SK-N-SH treated with all-trans-retinoic acid at 6 μM for 48 hours (cell line): ENCODE measurements around the gene P2RY6.

ENCODE experiments used
- ATAC-seq: fragments of 200-7000 bp; cut with Tn5 transposase; 3 replicates; pipeline ENCODE4 v1.9.1; 2020; ENCODE audit warnings: mild to moderate bottlenecking, moderate library complexity
- ARNTL ChIP-seq: fragments of 450-650 bp; formaldehyde crosslinking; IDR thresholded peaks from 2 replicates; pipeline ENCODE4 v1.5.0; 2020; ENCODE audit warnings: low read depth, mild to moderate bottlenecking, moderate library complexity, borderline replicate concordance
- BACH2 ChIP-seq: fragments of 250-450 bp; sonication (Bioruptor Pico); IDR thresholded peaks from 2 replicates; pipeline ENCODE4 v1.9.0; 2021; ENCODE audit warnings: mild to moderate bottlenecking, borderline replicate concordance
- CSDC2 ChIP-seq: fragments of 250-450 bp; sonication (Bioruptor Pico); IDR thresholded peaks from 2 replicates; pipeline ENCODE4 v1.5.0; 2020; ENCODE audit warnings: mild to moderate bottlenecking, moderate library complexity
- CSRNP3 ChIP-seq: fragments of 250-450 bp; sonication (Bioruptor Pico); IDR thresholded peaks from 2 replicates; pipeline ENCODE4 v1.5.1; 2021; ENCODE audit warnings: mild to moderate bottlenecking, moderate library complexity
- ESRRG ChIP-seq: fragments of 250-450 bp; sonication (Bioruptor Pico); IDR thresholded peaks from 2 replicates; pipeline ENCODE4 v1.6.1; 2021; ENCODE audit warnings: mild to moderate bottlenecking
- GLIS3 ChIP-seq: fragments of 250-450 bp; sonication (Bioruptor Pico); IDR thresholded peaks from 2 replicates; pipeline ENCODE4 v1.5.0; 2020; ENCODE audit warnings: mild to moderate bottlenecking, moderate library complexity
- ISL1 ChIP-seq: fragments of 250-450 bp; sonication (Bioruptor Pico); IDR thresholded peaks from 2 replicates; pipeline ENCODE4 v2.1.2; 2022; ENCODE audit warnings: mild to moderate bottlenecking, moderate library complexity
- POU6F1 ChIP-seq: fragments of 250-450 bp; sonication (Bioruptor Pico); IDR thresholded peaks from 2 replicates; pipeline ENCODE4 v1.8.0; 2021; ENCODE audit warnings: low read depth, mild to moderate bottlenecking, moderate library complexity, borderline replicate concordance
- PPARA ChIP-seq: fragments of 250-450 bp; sonication (Bioruptor Pico); IDR thresholded peaks from 2 replicates; pipeline ENCODE4 v1.5.0; 2020; ENCODE audit warnings: mild to moderate bottlenecking, borderline replicate concordance
- RARB ChIP-seq: fragments of 250-450 bp; sonication (Bioruptor Pico); IDR thresholded peaks from 2 replicates; pipeline ENCODE4 v1.8.0; 2021; ENCODE audit warnings: mild to moderate bottlenecking, moderate library complexity
- SNAI2 ChIP-seq: fragments of 250-450 bp; sonication (Bioruptor Pico); IDR thresholded peaks from 2 replicates; pipeline ENCODE4 v1.5.0; 2020; ENCODE audit warnings: mild to moderate bottlenecking, moderate library complexity
- TCF4 ChIP-seq: fragments of 250-450 bp; sonication (Bioruptor Pico); IDR thresholded peaks from 2 replicates; pipeline ENCODE4 v1.8.0; 2021; ENCODE audit warnings: mild to moderate bottlenecking, moderate library complexity, borderline replicate concordance
- TOX ChIP-seq: fragments of 250-450 bp; sonication (Bioruptor Pico); IDR thresholded peaks from 2 replicates; pipeline ENCODE4 v1.8.0; 2021; ENCODE audit warnings: mild to moderate bottlenecking, moderate library complexity, borderline replicate concordance
- TSHZ2 ChIP-seq: fragments of 250-450 bp; sonication (Bioruptor Pico); IDR thresholded peaks from 2 replicates; pipeline ENCODE4 v1.5.0; 2020; ENCODE audit warnings: mild to moderate bottlenecking, moderate library complexity
- ZFP3 ChIP-seq: fragments of 250-450 bp; sonication (Bioruptor Pico); IDR thresholded peaks from 2 replicates; pipeline ENCODE4 v1.5.0; 2020; ENCODE audit warnings: mild to moderate bottlenecking, moderate library complexity
- ZFP30 ChIP-seq: fragments of 450-650 bp; formaldehyde crosslinking; IDR thresholded peaks from 2 replicates; pipeline ENCODE4 v1.5.0; 2022; ENCODE audit warnings: mild to moderate bottlenecking, moderate library complexity
- ZNF565 ChIP-seq: fragments of 450-650 bp; formaldehyde crosslinking; conservative IDR thresholded peaks from 2 replicates; pipeline ENCODE4 v1.5.0; 2020; ENCODE audit warnings: low read depth, mild to moderate bottlenecking, moderate library complexity
- ZNF70 ChIP-seq: fragments of 450-650 bp; formaldehyde crosslinking; IDR thresholded peaks from 2 replicates; pipeline ENCODE4 v1.5.0; 2020; ENCODE audit warnings: mild to moderate bottlenecking, moderate library complexity
- ZNF8 ChIP-seq: fragments of 450-650 bp; formaldehyde crosslinking; IDR thresholded peaks from 2 replicates; pipeline ENCODE4 v1.5.0; 2020; ENCODE audit warnings: mild to moderate bottlenecking, moderate library complexity
- TF ChIP-seq, protein P1 (sequence below): fragments of 250-450 bp; sonication (Bioruptor Pico); IDR thresholded peaks from 2 replicates; pipeline ENCODE4 v1.5.1; 2020; ENCODE audit warnings: low read depth, mild to moderate bottlenecking, moderate library complexity

Gene P2RY6

GRCh38 chr11:73297231-73297590 is 25.1 kb downstream of the P2RY6 start:
- no peak for ATAC-seq
- TF ChIP-seq ZFP3 (CRISPR knock-in tag): no peak
- no peak for TF ChIP-seq RARB
- TF ChIP-seq ESRRG (CRISPR knock-in tag): no peak
- no peak for TF ChIP-seq TSHZ2 (CRISPR knock-in tag)
- TF ChIP-seq ISL1: no peak
- no peak for TF ChIP-seq ZNF70 (CRISPR knock-in tag)
- TF ChIP-seq, protein P1, sequence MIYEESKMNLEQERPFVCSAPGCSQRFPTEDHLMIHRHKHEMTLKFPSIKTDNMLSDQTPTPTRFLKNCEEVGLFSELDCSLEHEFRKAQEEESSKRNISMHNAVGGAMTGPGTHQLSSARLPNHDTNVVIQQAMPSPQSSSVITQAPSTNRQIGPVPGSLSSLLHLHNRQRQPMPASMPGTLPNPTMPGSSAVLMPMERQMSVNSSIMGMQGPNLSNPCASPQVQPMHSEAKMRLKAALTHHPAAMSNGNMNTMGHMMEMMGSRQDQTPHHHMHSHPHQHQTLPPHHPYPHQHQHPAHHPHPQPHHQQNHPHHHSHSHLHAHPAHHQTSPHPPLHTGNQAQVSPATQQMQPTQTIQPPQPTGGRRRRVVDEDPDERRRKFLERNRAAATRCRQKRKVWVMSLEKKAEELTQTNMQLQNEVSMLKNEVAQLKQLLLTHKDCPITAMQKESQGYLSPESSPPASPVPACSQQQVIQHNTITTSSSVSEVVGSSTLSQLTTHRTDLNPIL (CRISPR knock-in tag): no peak
- TF ChIP-seq ZNF8: no peak
- no peak for TF ChIP-seq CSDC2
- no peak for TF ChIP-seq CSRNP3
- no peak for TF ChIP-seq ZNF565
- TF ChIP-seq GLIS3: no peak
- no peak for TF ChIP-seq PPARA
- no peak for TF ChIP-seq ARNTL (CRISPR knock-in tag)
- no peak for TF ChIP-seq ZFP30 (CRISPR knock-in tag)

DNA sequence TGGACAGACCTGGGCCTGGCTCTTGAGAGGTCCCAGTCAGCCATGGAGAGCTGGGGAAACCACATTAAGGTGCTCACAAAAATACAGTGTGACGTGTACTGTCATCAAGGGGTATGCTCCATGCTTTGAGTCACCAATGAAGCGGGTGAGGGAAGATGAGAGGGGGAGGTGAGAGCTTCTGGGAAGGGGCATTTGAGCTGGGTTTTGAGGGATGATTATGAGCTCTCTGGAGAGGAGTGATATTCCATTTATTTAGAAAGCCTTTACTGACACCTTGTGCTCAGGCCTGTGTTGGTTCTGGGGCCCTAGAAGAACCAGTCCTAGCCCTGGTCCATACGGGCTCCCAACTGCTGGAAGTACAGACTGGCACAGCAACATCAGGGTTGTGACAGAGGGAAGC is 25.6 kb downstream of the P2RY6 start:
- TF ChIP-seq ZFP3 (CRISPR knock-in tag): peak; percentile 94
- TF ChIP-seq BACH2 (CRISPR knock-in tag): no peak
- ATAC-seq: no peak

DNA sequence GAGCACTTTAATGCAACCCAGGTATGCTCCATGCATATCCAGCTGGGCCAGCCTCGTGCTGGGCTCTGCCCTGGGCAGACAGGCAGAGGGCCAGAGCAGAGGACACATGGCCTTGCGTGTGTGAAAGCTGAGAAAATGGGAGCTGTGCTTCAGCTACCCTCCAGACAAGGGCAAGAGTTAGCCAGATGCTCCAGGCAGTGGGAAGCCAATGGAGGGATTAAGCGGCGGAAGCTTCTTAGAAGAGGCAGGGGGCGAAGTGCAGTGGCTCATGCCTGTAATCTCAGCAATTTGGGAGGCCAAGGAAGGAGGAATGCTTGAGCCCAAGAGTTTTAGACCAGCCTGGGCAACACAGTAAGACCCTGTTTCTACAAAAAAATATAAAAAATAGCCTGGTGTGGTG is 26.1 kb downstream of the P2RY6 start:
- TF ChIP-seq TSHZ2 (CRISPR knock-in tag) (no peak), POU6F1 (CRISPR knock-in tag) (no peak), TCF4 (CRISPR knock-in tag) (no peak), ZFP3 (CRISPR knock-in tag) (no peak), ISL1 (no peak), ZNF565 (no peak), TOX (no peak), CSRNP3 (no peak), PPARA (no peak), BACH2 (CRISPR knock-in tag) (no peak), ESRRG (CRISPR knock-in tag) (no peak), SNAI2 (CRISPR knock-in tag) (no peak), ZNF70 (CRISPR knock-in tag) (no peak), ZNF8 (no peak), ARNTL (CRISPR knock-in tag) (no peak)
- TF ChIP-seq, protein P1 (CRISPR knock-in tag): no peak
- ATAC-seq: no peak
